Subcutaneous abdominal adipose tissue (tissue), 5 donors: Measurements from ENCODE around the gene CLDN3.
A peak's percentile ranks its signal among the peaks of the same experiment; 100 is the strongest.

ENCODE experiments used
- H3K27ac ChIP-seq: one replicate; pipeline ENCODE4 v1.7.0; 2013; ENCODE audit warnings: low read depth, mild to moderate bottlenecking, inconsistent platforms, low read length, moderate library complexity
- H3K27me3 ChIP-seq, 5 donors: one replicate each; pipeline ENCODE4 v1.7.0; 2013; ENCODE audit warnings: low read length in 5 of 5, inconsistent platforms in 1 of 5; ENCODE audit not compliant: control insufficient read depth in 5 of 5, insufficient read depth in 4 of 5
- H3K36me3 ChIP-seq, 5 donors: one replicate each; pipeline ENCODE4 v1.7.0; 2013; ENCODE audit warnings: low read length in 5 of 5; ENCODE audit not compliant: control insufficient read depth in 5 of 5, insufficient read depth in 5 of 5
- H3K4me1 ChIP-seq, 5 donors: one replicate each; pipeline ENCODE4 v1.7.0; 2013; ENCODE audit warnings: low read length in 5 of 5, mild to moderate bottlenecking in 3 of 5, moderate library complexity in 1 of 5; ENCODE audit not compliant: control insufficient read depth in 5 of 5, insufficient read depth in 5 of 5
- H3K4me3 ChIP-seq, 5 donors: one replicate each; pipeline ENCODE4 v1.7.0; 2013; ENCODE audit warnings: low read length in 5 of 5, low read depth in 1 of 5
- H3K9ac ChIP-seq, 5 donors: one replicate each; pipeline ENCODE4 v1.7.0; 2013; ENCODE audit warnings: low read length in 5 of 5, mild to moderate bottlenecking in 4 of 5, moderate library complexity in 3 of 5
- H3K9me3 ChIP-seq, 5 donors: one replicate each; pipeline ENCODE4 v1.7.0; 2013; ENCODE audit warnings: low read length in 5 of 5; ENCODE audit not compliant: control insufficient read depth in 5 of 5
- donor health status: healthy.
- donor health status: healthy.
- donor health status: healthy.
- donor health status: healthy.
- donor health status: healthy.

The CLDN3 gene

DNA sequence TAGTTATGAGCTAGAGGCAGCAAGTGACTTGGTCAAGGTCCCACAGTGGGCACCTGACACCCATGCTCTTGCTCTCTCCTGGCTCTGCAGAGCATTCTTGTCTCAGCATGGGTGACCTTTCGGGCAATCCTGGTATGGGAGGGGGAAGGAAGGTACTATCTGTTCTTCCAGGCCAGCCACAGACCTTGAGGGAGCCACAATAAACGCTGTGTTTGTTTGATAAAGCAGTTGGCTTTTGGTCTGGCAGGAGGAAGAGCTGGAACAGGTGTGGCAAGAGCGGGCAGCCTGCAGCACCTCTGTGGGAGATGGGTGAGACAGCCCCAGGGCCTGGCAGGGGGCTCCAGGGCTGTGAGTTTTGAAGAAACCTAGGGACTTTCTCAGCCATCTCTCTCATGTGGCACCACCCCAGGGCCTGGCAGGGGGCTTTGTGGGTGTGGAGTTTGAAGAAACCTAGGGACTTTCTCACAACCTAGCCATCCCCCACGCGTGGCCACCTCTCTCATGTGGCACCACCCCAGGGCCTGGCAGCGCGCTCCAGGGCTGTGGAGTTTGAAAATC is 11.4 kb downstream of the CLDN3 start:
- H3K4me1 ChIP-seq, result no peaks in the 10 kb centered on the region
- H3K36me3 ChIP-seq, result no peaks in the 10 kb centered on the region
- H3K27me3 ChIP-seq, result no peaks in the 10 kb centered on the region
- H3K27ac ChIP-seq, result no peak overlapping the region
- H3K9ac ChIP-seq, result no peak overlapping the region
- H3K9me3 ChIP-seq, result no peaks in the 10 kb centered on the region
- H3K4me3 ChIP-seq, result no peak overlapping the region

DNA sequence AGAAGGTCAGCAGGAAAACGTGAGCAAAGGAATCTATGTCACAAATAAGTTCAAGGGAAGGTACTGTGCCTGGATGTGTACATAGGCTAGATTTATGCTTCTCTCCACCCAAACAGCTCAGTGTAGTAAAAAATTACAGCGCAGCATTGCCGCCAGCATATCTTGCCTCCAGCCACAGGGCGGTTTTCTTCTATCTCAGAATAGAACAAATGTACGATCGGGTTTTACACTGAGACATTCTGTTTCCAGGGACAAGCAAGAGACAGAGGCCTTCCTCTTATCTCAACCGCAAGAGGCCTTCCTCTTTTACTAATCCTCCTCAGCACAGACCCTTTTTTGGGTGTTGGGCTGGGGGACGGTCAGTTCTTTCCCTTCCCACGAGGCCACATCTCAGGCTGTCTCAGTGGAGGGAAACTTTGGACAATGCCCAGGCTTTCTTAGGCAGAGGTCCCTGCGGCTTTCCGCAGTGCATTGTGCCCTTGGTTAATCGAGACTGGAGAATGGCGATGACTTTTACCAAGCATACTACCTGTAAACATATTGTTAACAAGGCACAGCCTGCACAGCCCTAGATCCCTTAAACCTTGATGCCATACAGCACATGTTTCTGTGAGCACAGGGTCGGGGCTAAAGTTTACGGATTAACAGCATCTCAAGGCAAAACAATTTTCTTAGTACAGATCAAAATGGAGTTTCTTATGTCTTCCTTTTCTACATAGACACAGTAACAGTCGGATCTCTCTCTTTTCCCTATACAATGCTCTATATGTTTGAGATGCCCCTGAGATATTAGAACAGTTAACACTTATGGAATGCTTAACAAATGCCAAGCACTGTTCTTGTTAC is 19.9 kb downstream of the CLDN3 start:
- H3K36me3 ChIP-seq, result no peaks in the 10 kb centered on the region
- no peak overlapping the region for H3K4me3 ChIP-seq
- no peak overlapping the region for H3K9ac ChIP-seq
- H3K4me1 ChIP-seq, result no peaks in the 10 kb centered on the region
- H3K27me3 ChIP-seq, result no peaks in the 10 kb centered on the region
- H3K27ac ChIP-seq, result no peak overlapping the region
- H3K9me3 ChIP-seq, result no peaks in the 10 kb centered on the region

DNA sequence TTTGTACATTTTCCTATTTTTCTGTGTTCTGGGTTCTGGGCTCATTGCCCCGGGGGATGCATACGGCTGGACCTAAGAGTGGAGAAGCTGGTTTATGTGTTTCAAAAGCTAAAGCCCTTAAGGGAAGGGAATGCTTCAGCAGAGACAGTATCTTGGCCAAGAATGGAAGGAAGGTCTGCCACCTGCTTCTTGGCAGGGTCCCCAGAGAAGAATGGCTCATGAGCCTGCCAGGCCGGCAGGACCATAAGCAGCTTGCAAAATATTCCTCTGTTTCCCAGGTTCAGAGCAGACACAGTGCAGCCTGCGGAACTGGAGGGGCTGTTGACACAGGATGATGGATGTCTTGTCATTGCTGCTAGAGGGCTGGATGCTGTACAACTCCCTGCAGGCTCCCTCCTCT is 23.7 kb downstream of the CLDN3 start:
- Histone ChIP-seq H3K27me3 (no peaks in the 10 kb centered on the region), H3K9me3 (no peaks in the 10 kb centered on the region), H3K4me3 (no peak overlapping the region), H3K9ac (no peak overlapping the region), H3K4me1 (peaks cover 0 to 16% (median 10%) of the 10 kb centered on the region in 5 donors), H3K36me3 (no peaks in the 10 kb centered on the region), H3K27ac (no peak overlapping the region)

DNA sequence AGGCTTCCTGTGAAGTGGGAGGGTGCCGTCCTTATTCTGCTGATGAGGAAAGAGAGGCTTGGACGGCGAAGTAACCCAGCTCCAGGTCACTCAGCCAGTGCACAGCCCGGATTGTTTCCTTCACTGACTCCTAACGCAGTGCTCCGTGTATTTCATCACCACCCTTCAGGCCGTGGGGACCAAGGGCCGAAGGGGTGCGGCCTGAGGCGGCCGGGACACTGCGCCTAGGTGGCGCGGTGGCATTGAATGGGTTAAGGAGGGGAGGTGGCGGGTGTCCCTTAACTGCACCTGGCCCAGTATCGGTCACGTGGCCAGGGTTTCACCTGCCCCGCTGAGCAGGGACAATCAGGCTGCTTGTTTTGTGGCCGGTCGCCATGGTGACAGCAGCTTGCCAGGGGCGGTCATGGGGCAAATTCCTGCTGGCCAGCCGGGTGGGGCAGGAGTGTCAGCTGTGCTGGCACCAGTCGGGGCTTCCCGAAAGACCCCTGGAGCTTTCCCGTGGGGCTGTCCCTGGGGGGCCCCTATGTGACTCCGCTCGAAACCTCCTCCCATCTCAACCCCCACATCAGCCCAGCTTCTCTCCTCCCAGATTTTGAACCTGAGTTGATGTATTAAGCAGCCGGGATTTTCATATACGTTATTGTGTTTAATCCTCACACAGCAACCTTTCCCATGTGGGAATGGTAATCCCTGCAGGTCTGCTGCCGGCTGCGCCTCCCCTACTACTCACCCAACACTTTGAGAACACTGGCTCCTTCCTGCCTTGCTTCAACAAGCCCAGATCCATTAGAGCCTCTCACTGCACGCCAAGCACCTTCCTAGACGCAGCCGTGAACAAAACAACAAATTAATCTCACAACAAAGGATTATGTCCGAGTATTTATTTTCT is 27.1 kb downstream of the CLDN3 start:
- Histone ChIP-seq H3K4me1 (peaks cover 0 to 28% (median 21%) of the 10 kb centered on the region in 5 donors), H3K27ac (no peak overlapping the region), H3K9me3 (no peaks in the 10 kb centered on the region), H3K36me3 (no peaks in the 10 kb centered on the region), H3K27me3 (no peaks in the 10 kb centered on the region), H3K9ac (peak overlapping the region in 1 of 5 donors; percentile 41), H3K4me3 (peak overlapping the region in 2 of 5 donors; percentile 11 to 12)

DNA sequence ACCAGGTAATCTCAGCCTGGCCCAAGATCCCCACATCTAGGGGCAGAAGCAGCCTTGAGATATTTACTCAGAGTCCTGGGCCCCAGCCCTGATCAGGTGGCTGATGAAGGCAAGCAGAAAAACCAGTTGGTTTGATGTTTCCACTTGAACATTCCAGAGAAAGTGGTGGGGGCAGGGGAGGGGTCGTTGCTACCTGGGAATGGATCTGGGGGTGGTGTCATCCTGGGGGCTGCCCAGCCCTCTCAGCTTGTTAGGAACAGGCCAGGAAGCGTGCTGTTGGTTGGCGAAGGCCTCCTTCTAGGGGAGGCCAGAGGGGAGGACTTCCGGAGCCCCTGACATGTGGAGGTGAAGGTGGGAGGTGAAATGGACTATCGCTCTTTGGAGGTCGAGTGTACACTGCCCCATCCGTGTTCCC is 27.7 kb downstream of the CLDN3 start:
- Histone ChIP-seq H3K9me3 (no peaks in the 10 kb centered on the region), H3K4me1 (peaks cover 2 to 34% (median 28%) of the 10 kb centered on the region in 5 donors), H3K36me3 (peaks cover 0 to 2% (median 2%) of the 10 kb centered on the region in 5 donors), H3K27ac (no peak overlapping the region), H3K4me3 (peak overlapping the region in 2 of 5 donors; percentile 11 to 12), H3K9ac (peak overlapping the region in 1 of 5 donors; percentile 5), H3K27me3 (no peaks in the 10 kb centered on the region)

DNA sequence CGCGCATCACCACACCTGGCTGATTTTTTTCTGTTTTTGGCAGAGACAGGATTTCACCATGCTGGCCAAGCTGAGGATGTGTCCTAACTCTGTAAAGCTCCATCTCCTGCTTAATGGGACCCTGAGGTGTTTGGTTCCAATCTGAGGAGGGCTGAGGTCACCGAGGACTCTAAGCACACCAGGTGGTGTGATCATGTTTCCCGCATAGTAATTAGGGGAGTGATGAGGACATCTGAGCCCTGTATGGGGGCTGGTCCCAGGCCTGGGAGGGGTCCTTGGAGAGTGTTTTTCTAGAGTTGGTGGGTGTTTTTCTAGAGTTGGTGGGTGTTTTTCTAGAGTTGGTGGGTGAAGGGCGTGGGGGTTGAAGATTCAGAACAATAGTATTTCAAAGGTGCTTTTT is 28.5 kb downstream of the CLDN3 start:
- Histone ChIP-seq H3K9me3 (no peaks in the 10 kb centered on the region), H3K4me1 (peaks cover 2 to 38% (median 31%) of the 10 kb centered on the region in 5 donors), H3K36me3 (peaks cover 0 to 10% (median 9%) of the 10 kb centered on the region in 5 donors), H3K27me3 (no peaks in the 10 kb centered on the region), H3K4me3 (no peak overlapping the region), H3K9ac (no peak overlapping the region), H3K27ac (no peak overlapping the region)

DNA sequence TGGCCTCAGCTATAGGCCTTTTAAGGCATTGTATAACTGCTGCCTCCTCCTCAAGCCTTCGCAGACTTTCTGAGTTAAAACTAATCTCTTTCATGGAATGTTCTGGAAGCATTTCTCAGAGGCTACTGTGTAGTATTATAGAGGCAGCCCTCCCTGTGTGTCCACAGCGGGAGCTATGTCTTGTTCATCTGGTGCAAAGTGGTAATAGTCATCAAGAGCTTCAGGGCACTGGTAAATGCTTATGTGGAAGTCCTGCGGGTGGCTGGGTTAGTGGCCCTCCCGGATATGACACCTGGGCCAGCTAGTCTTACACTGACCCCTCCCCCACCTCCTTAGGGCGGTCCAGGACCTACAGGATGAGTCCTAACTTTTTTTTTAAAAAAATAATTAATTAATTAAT is 29.3 kb downstream of the CLDN3 start:
- Histone ChIP-seq H3K27ac (no peak overlapping the region), H3K9me3 (no peaks in the 10 kb centered on the region), H3K4me1 (peaks cover 2 to 38% (median 31%) of the 10 kb centered on the region in 5 donors), H3K27me3 (no peaks in the 10 kb centered on the region), H3K4me3 (no peak overlapping the region), H3K9ac (no peak overlapping the region), H3K36me3 (peaks cover 0 to 17% (median 14%) of the 10 kb centered on the region in 5 donors)

DNA sequence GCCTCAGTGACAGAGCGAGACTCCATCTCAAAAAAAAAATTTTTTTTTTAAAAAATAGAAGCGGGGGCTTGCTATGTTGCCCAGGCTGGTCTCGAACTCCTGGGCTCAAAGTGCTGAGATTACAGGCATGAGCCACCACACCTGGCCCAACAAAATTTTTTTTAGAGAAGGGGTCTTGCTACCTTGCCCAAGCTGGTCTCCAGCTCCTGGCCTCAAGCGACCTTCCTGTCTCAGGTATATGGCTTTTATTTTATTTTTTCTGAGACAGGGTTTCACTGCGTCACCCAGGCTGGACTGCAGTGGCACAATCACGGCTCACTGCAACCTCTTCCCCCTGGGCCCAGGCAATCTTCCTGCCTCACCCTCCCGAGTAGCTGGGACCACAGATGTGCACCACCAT is 29.9 kb downstream of the CLDN3 start:
- no peak overlapping the region for H3K27ac ChIP-seq
- peaks cover 2 to 40% (median 33%) of the 10 kb centered on the region in 5 donors for H3K4me1 ChIP-seq
- H3K9ac ChIP-seq, result no peak overlapping the region
- no peak overlapping the region for H3K4me3 ChIP-seq
- peaks cover 0 to 21% (median 16%) of the 10 kb centered on the region in 5 donors for H3K36me3 ChIP-seq
- H3K9me3 ChIP-seq, result no peaks in the 10 kb centered on the region
- no peaks in the 10 kb centered on the region for H3K27me3 ChIP-seq

DNA sequence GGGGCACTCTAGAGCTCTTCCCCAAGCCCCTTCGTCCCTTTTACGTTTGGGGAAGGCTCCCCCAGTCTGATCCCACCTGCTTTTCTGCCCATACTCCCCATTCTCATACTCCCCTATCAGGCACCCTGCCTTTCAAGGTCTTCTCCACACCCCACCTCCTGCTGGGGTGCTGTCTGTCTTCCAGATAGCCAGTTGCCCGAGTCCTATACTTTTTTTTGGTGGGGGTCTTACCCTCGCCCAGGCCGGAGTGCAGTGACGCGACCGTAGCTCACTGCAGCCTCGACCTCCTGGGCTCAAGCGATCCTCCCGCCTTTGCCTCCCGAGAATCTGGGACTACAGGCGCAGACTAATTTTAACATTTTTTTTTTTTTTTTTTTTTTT is 30.7 kb downstream of the CLDN3 start:
- Histone ChIP-seq H3K9ac (peak overlapping the region in 4 of 5 donors; percentile 77 to 85 (median 80)), H3K27me3 (no peaks in the 10 kb centered on the region), H3K27ac (no peak overlapping the region), H3K36me3 (peaks cover 0 to 21% (median 16%) of the 10 kb centered on the region in 5 donors), H3K9me3 (no peaks in the 10 kb centered on the region), H3K4me3 (peak overlapping the region; percentile 69 to 91 (median 86)), H3K4me1 (peaks cover 4 to 45% (median 38%) of the 10 kb centered on the region in 5 donors)
